Islet of Langerhans (tissue), 1 donor: Measurements from ENCODE around the gene SSBP1.
"Not testable (repeated sequence)": the region's sequence is repeated elsewhere in the genome, so short reads cannot be mapped to it uniquely, and the experiment has no call there.

ENCODE experiments used
- FAIRE-seq: peaks from one replicate; lab custom pipeline; 2011; peaks lifted over from hg19 to GRCh38; lab: Jason Lieb, UNC

SSBP1 gene

DNA sequence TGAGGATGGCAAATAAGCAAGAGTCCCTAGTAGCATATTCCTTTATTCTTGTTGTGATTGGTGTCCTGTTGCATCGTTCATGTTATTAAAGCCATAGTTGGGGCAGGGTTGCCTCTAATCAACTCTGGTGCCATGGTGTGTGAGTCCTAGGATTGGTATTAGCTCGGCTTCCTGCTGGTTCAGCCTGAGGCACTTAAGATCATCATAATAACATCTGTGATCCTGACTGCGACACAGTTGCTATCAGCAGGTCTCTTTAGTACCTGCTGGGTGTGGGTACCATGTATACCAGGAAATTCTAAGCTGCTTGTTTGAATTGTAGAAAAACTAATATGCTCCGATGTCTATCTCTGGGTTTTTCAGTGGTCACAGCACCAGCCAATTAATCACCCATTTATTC lies 28.4 kb upstream of the SSBP1 start:
- no peak for FAIRE-seq

DNA sequence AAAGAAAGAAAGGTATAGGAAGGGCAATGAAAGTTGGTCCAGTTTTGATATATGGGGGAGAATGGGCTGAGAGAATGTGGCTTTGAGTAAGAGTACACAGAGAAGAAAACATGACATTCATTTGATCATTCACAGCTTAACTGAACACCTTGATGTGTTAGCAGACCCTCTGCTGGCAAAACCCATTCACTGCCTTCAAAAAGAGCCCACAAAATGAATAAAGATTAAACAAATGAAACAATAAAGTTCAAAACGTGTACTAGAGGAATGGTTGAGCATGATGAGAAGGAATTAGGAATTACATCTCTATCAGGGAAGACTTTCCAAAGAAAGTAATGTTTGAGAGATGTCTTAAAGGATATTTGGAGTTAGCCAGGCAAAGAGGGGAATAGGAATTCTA lies 27.9 kb upstream of the SSBP1 start:
- FAIRE-seq: no peak

DNA sequence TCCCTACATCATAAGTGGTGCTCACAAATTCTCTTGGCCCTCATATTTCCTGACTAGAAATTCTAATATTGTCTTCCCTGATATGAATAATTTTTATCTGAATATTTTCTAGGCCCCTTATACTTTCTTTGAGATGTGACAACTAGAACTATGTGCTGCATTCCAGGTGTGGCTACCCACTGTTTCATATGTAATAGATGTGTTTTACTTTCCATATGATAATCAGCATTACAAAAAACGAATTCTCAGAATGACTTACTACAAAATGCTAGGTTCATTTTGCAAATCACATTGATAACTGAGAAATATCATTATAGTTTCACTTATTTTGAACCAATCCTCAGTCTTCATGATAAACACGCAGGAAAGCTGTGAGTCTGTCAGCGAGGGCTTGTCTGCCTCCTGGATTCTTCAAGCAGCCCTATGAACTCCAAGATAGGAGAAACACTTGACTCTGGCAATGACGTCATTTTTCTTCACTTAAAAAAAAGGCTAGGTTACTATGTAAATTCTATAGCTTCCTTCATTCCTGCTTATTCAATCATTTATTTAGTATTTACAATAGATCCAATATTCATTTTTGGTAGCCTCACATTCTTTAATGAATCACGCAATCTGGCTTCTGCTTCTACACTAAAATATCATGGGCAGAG lies 25.4 kb upstream of the SSBP1 start:
- FAIRE-seq: no peak

DNA sequence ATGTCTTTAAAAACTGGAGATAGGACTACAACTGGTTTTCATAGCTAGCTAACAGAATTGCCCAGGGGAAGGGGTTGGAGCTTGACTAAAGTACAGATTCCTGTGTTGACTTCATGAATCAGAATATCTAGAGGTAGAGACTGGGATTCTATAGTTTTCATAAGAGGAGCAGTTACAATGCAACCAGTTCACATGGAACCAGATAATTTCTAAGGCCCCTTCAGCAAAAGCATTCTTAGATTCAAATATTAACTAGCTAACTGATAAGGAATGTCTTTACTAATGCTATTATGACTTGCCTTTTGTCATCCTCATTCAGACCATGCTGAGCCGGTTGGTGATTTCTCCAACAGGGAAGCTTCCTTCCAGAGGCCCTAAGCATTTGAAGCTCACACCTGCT lies 24.3 kb upstream of the SSBP1 start:
- no peak for FAIRE-seq

DNA sequence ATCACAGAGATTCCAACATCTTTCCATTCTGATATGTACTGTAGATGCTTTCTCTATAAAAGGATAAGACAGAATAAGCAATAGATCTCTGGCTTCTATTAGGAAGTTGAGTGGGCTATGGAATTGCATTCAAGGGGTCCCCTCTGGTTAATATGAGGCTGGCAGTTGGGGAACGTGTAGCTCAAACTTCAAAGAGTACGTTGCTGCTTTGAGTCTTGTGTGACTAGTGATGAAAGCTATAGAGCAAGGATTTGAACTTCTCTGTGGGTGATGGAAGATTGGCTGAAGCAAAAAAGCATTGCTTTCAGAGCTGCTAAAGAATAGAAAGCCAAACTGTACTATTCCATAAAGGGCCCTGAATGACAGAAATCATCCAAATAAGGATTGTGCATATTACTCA lies 23.6 kb upstream of the SSBP1 start:
- FAIRE-seq: no peak

DNA sequence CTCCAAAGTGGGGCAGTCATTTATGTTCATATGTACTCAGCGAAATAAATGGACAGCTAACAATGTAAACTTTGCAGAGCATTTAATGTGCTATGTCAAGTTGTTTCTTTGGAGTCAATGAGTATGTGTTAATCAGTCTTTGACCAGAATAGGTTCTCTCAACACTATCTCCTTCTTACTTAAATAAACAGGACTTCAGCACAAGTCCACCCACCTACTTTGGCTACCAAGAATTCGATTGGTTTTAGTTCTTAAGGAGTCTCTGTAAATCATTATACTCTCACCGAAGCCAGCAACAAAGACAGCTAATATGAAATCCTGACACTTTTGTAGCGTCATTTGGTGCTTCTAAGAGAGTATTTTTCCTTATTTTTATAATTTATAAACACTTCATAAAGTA lies 23.1 kb upstream of the SSBP1 start:
- FAIRE-seq: no peak

DNA sequence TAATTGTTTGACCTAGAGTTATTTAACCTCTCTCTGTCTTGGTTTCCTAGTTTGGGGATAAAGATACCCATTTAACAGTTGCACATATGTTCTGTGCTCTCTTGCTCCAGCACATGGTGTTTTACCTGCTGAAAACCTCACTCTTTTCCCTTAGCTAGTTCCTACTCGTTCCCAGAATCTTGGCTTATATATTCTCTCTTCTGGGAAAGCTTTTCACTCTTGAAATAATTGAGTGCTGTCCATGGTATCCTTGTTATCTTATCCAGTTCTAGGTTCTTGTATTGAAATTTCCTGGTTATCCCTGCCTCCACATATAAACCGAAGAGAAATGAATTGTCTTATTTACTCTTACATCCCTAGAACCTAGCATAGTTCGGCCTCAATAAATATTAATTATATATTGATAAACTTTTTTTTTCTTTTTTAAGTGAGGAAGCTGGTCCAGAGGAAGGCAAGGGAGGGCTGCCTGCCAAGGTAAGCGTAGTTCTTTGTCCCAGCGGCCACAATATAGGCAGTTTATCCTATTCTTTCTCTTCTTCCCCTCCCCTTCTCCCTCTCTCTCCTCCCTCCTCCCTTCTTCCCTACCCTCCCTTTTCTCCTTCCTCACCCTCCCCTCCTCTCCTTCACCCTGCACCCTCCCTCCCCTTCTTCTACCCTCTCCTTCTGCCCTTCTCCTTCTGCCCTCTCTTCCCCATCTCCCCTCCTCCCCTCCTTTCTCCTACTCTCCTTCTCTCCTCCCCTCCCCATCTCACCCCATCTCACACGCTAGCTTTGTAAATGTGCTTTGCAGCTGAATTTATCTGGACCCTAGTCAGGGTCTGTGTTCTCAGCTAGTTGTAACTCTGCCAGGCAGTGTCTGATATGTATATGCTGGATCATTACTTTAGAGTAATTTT lies 22.1 kb upstream of the SSBP1 start:
- no peak for FAIRE-seq

DNA sequence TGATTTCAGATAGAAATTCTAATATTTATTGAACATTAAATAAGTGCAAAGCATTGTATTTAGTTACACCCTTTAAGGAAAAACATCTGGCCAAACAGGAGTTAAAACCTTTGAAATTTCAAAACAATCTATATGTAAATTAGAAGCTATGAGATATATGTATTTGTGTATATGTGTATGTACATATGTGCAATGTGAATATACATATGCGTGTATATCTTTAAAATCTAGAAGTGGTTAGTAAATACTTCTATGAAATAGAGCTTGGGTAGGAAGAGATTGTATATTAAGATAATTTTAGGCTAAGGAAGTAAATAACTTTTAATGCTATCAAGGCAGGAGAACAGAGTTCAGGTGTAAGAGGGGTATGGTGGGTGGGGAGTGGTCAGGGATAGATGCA lies 20.7 kb upstream of the SSBP1 start:
- no peak for FAIRE-seq

DNA sequence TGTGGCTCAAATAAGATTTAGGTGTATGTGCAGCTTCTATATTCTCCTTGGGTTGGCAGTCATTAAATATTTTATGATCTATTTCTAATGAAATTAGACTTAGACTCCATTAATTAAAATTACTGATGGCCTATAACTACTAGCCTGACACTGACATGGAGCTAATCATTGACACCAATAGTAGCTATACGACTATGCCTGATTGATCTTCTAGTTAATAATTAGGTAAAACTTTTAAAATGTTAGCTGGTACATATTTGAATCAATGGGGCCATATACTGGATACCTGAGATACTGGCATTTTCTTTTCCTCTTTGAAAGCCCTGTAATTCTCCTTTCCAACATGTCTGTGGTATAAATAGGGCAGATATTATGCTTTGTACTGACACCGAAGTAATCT lies 15.6 kb upstream of the SSBP1 start:
- no peak for FAIRE-seq

DNA sequence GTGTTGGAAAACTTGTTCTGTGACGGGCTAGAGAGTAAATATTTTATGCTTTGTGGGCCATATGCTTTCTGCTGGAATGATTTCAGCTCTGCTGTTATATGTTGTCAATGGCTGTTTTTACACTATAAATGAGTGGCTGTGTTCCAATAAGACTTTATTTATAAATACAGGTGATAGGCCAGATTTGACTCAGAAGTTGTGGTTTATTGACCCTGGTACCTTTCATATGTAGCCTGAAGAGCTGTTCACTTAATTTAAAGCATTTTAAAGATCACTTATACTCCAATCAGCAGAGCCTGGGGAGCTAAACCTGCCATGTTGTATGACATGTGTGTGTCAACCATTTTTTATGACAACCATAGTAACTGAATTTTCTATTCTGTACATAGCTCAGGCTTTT lies 9.1 kb upstream of the SSBP1 start:
- FAIRE-seq: no peak

DNA sequence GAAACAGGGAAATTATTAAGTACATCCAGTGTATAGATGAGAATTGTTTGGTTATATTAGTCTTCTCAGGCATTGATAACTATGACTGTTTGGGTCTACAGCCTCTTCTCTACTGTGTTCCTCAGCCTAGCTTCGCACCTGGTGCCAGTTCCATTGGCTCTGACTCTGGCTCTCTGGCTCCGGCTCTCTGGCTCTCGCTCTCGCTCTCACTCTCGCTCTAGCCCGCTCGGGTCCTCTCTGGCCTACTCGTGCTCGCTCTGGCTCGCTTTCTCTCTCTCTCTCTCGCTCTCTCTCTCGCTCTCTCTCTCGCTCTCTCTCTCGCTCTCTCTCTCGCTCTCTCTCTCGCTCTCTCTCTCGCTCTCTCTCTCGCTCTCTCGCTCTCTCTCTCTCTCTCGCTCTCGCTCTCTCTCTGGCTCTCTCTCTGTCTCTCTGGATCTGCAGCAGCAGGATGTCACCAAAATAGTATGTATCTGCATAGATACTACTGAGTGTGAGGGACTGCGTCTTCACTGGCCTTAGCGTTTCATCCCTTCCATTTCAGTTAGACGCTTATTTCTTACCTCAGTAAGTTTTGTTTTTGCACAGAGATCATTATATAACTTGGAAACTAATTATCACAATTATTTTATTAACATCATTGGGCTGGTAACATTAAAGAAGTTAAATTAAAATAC lies 6.5 kb upstream of the SSBP1 start:
- no peak for FAIRE-seq

DNA sequence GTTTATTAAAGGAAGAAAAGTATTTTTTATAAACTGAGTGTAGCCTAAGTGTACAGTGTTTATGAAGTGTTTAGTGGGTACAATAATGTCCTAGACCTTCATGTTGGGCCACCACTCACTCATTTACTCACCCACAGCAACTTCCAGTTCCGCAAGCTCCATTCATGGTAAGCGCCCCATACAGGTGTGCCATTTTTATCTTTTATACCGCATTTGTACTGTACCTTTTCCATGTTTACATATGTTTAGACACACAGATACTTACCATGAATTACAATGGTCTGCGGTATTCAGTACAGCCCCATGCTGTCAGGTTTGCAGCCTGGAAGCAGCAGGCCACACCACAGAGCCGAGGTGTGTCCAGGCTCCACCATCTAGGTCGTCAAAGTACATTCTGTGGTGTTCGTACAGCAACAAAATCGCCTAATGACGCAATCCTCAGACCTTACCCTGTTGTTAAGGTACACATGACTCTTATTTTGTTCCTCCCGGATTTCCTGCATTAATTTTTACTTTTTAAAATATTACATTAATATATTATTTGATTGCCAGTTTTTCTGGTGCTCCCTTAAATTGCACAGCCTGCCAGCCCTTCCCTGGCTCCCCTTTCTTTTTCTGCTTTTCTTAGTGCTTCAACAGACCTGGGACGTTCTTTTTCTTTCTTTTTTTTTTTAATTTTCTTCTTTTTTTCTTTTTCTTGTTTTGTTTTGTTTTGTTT lies 881 bp upstream of the SSBP1 start:
- no peak for FAIRE-seq

DNA sequence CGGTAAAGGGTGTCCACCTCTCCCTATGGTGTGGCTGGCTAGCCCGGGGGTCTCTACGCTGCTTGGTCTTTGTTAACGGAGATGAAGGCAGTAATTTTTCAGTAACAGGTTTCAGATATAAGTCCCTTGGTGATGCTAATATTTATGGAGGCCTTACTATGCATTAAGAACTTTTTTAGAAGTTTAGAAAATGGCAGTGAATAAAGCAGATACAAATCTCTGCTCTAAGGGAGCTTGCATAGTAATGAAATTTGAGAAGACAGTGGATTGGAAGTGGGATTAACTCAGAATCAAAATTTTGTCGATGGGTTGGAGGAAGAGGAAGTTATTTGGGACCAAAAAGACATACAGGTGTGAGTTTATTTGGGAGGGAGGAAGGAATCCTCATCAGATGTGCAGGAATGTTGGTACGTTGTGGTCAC lies 445 bp downstream of the SSBP1 start:
- no peak for FAIRE-seq

DNA sequence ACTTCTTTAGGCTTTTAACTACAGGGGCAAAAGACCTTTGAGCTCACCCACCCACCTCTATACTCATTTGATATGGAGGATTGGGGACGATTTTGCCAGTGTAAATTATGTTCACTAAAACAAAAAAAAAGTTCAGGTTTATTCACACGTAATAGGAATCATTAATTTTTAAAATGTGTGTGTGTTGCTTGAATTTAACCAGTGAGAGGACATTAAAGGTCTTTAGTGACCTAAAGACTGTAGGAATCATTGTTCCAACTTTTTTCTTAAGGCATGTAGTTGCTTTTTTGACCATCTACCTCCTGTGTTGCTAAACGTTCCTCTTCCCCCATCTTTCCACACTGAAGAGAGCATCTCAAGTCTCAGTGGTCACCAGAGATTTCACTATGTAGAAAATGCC lies 1.1 kb downstream of the SSBP1 start:
- no peak for FAIRE-seq

DNA sequence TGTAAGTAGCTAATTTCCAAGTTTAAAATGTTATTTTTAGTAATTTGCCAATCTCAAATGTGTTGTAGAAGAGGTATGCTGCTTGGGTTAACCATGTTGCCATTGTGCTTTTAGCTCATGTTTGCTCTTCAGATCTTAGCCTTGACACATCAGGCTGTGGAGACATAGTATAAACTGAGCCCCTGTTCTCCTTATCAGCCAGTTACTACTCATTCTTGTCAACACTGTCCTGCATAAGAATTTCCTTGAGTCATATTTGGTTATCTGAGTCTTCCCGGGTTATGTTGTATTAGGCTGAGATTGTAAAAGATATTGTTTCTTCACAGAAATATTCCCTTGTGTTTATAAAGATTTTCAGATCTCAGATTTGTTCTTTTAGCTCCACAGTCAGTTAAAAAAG lies 4.1 kb downstream of the SSBP1 start:
- FAIRE-seq: no peak

DNA sequence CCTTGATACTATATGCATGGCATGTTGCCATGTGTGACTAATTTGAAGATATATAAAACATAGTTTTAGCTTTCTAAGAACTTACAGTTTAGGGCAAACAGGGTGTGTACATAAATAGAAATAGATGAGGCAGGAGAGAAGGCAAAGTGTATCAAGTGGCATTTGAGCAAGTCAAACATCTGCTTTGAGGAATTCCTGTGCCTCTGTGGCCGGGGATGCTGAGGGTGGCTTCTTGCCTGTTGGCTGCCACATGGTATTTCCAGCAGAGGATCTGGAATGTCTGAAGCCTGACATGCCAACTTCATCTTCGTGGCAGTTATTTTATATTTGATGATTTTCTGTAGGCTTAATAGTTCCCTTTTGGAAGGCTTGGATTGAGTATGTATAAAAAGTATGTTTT lies 6.0 kb downstream of the SSBP1 start:
- FAIRE-seq: no peak

DNA sequence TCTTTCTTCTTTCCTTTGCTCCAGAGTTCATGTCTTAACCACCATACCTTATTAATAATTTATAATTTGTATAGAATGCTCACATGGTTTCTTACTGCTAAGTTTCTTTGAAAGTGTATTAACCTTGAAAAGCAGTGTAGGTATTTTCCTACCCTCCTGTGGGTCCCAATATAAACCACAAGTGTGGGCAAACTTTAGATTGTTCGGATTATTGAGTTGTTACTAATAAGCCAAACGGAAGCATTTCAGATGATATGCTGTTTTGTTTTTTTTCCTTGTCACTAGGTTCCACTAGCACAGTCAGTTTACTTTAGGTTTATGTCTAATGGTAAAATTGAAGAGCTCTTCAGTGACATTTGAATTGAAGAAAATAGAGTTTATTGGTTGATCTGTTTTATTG lies 10.2 kb downstream of the SSBP1 start:
- FAIRE-seq: no peak

DNA sequence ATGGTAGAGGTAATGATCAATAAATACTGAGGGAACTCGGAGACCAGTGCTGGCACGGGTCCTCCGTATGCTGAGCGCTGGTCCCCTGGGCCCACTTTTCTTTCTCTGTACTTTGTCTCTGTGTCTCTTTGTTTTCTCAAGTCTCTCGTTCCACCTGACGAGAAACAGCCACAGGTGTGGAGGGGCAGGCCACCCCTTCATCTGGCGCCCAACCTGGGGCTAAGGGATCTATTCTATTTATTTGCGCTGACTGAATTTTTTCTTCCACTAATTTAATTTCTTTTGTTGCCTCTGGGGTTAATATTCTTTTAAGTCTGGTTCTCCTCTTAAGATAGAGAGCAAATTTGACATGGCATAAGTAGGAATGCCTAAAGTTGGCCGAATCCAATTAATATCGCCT lies 13.7 kb downstream of the SSBP1 start:
- not testable (repeated sequence) for FAIRE-seq

DNA sequence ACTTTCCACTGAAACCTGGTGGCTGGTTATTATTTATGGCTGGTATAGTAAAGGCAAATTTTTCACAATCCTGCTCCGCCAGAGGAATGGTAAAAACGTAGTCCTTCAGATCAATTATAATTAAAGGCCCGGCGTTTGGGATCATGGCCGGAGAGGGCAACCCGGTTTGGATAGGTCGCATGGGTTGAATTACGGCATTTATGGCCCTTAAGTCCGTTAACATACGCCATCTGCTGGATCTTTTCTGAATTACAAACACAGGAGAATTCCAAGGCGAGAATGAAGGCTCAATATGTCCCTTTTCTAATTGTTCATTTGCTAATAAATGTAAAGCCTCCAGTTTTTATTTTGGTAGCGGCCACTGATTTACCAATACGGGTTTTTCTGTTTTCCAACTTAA lies 14.5 kb downstream of the SSBP1 start:
- no peak for FAIRE-seq

DNA sequence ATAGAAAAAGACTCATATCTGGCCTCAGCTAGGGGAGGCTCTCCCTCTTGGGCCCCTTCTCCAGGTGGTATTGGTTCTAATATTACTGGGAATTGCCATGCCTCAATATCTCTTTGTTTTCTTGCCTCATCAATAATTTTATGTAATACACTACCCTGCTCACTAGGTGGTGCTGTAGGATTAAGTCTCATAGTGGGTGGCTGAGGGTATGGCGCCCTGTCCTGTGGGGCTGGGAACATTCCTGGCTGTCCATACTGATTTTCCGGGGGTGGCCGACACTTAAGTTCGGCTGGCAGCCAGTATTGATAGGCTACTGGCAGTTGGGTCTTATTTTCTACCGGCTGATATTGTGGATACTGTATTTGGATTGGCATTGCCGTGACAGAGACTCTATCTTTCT lies 16.8 kb downstream of the SSBP1 start:
- FAIRE-seq: no peak

DNA sequence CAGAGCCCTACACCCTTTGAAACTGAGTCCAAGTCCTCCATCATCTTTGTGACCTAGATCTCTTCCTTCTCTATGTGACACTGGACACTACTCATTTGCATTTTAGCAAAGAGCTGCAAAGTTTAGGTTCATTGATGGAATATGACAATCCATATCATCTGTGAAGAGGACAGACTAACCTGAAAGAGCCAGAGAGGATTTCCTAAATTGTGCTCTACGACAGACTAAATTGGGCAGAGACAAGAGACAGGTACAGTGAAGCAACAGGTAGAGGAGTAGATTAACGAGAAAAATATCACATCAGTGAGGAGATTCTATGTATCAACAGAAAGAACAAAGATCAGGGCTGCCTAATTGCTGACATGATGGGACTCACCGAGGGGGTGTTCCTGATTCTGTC lies 25.6 kb downstream of the SSBP1 start, which contains the start of gene TAS2R3:
TAS2R3 (plus strand) TSS at position 301 of the 400 bp plus-strand sequence; CDS start at position 363, 62 bp downstream.
- no peak for FAIRE-seq

DNA sequence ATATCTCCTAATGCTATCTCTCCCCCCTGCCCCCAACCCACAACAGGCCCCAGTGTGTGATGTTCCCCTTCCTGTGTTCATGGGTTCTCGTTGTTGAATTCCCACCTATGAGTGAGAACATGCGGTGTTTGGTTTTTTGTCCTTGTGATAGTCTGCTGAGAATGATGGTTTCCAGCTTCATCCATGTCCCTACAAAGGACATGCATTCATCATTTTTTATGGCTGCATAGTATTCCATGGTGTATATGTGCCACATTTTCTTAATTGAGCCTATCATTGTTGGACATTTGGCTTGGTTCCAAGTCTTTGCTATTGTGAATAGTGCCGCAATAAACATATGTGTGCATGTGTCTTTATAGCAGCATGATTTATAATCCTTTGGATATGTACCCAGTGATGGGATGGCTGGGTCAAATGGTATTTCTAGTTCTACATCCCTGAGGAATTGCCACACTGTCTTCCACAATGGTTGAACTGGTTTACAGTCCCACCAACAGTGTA lies 32.0 kb downstream of the SSBP1 start:
- not testable (repeated sequence) for FAIRE-seq
